ENCODE data around the gene SMAD4. TPM values are rescaled to one million over a fixed set of nuclear protein-coding genes. Genes with fewer than 3 reads are reported as not detected.

Gene SMAD4
- total RNA-seq, 1 donor from 2014 or later = 88.7 TPM

GRCh38 chr18:51128533-51128932, 98.5 kb downstream of the SMAD4 start:
- DNase-seq (ENCODE audit: low spot score) = peak; percentile 6
- intact Hi-C loops (cut with DNase I) = no loop called here

GRCh38 chr18:51132256-51132935, 102.4 kb downstream of the SMAD4 start:
- intact Hi-C loops (cut with DNase I) = no loop called here
- DNase-seq (ENCODE audit: low spot score) = peak; percentile 72

GRCh38 chr18:51133580-51134160, 103.7 kb downstream of the SMAD4 start:
- DNase-seq (ENCODE audit: low spot score) = peak; percentile 14
- intact Hi-C loops (cut with DNase I) = no loop called here

Other genes starting within 250 kb of the SMAD4 start
- gene MRO, start 210.2 kb upstream of the SMAD4 start, total RNA-seq = 1.4 TPM
- 63.8 TPM for gene ME2, start 151.1 kb upstream of the SMAD4 start, total RNA-seq
- 4.5 TPM for gene ELAC1, start 62.2 kb upstream of the SMAD4 start, total RNA-seq
- gene MEX3C, start 167.5 kb downstream of the SMAD4 start, total RNA-seq = 21.6 TPM

Measured in cardiac septum (tissue), 1 donor.